ENCODE results near the gene BRMS1.

BRMS1 gene

DNA sequence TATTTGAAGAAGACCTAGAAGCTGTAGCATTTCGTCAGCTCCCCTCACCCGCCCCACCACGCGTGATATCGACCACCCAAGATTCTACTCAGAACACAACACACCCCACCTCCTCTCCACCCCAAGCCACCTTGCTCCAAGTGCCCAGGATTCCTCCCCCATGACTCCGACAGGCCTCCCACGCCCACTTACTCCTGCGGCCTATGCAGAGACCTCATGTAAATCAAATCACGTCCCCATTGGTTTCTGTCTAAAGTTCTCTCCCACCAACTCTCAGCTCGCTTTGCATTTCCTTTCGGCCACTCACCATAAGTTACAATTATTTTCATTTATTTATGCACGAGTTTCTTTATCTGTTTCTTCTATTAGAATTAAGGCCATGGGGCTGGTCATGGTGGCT, 42.2 kb downstream of the BRMS1 start:
- DNase-seq: no peak

DNA sequence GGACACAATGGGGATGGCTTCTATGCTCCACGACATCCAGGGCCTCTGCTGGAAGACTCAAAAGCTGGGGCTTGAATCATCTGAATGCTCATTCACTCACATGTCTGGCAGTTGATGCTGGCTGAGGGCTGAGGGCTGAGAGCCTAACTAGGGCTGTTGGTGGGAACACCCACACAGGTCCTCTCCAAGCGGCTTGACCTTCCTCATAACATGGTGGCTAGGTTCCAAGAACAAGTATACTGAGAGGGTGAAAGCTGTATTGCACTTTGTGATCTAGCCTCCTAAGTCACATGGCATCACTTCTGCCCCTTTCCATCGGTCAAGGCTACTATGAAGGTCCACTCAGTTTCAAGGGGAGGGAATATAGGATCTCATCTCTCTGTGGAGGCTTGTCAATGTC, 45.7 kb downstream of the BRMS1 start:
- no peak for DNase-seq

DNA sequence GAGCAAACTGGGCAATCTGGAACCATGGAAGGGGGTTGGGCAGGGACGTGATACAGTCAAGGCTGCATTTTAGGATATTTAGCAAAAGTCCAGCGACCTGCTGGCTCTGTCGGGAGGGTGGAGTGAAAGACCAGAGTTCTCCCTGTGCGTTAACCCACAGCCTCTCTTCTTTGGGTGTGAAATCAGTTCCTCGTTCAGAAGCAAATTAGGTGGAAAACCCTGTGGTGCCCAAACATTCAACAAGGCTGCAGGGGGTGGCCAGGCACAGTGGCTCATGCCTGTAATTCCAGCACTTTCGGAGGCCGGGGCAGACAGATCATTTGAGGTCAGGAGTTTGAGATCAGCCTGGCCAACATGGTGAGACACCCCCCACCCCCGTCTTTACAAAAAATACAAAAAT, 47.3 kb downstream of the BRMS1 start:
- DNase-seq: no peak

DNA sequence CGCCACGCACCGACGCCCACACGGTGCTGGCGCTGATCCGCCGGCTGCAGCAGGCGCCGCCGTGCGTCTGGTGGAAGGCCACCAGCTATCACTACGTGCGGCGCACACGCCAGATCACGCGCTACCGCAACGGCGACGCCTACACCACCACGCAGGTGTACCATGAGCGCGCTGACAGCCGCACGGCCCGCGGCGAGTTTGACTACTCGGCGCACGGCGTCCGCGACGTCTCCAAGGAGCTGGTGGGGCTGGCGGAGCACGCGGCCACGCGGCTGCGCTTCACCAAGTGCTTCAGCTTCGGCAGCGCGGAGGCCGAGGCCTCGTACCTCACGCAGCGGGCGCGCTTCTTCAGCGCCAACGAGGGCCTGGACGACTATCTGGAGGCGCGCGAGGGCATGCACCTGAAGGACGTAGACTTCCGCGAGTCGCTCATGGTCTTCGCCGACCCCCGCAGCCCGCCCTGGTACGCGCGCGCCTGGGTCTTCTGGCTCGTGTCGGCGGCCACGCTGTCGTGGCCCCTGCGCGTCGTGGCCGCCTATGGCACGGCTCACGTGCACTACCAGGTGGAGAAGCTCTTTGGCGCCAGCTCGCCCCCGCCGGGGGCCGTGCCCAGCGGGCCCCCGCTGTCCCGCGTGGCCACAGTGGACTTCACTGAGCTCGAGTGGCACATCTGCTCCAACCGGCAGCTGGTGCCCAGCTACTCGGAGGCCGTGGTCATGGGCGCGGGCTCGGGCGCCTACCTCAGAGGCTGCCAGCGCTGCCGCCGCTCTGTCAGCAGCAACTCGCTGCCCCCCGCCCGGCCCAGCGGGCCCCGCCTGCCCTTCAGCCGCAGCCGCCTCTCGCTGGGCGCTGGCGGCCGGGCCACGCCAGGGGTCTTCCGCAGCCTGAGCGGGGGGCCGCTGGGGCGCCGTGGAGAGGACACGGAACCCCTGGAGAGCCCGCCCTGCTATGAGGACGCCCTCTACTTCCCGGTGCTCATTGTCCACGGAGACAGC, 50.0 kb downstream of the BRMS1 start:
- no peak for DNase-seq

DNA sequence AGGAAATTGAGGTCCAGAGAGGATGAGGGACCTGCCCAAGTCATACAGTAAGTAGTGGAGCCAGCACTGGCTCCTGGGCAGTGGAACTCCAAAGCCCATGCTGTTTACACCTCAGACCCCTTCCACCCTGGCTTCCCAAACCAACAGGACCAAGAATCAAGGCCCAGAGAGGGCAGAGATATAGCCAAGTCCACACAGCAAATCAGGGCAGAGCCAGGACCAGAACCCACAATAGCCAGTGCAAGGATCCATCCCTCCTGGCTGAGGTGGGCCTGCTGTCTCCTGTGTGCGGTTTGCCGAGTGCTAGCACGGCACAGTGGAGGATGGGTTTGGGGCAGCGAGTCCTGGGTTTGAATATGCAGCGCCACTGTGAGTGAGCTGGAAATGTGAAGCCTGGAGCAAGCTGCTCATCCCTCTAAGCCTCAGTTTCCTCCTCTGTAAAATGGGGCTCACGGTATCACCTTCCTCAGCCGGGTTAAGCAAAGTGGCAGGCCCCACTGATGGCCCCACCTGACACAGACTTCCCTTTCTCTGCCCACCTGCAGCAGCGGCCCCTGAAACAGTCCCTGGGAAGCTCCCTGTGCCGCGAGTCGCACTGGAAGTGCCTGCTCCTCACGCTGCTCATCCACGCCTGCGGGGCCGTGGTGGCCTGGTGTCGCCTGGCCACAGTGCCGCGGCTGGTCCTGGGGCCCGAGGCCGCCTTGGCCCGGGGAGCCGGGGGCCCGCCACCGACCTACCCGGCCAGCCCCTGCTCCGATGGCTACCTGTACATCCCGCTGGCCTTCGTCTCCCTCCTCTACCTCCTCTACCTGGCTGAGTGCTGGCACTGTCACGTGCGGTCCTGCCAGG, 50.9 kb downstream of the BRMS1 start:
- DNase-seq: no peak

DNA sequence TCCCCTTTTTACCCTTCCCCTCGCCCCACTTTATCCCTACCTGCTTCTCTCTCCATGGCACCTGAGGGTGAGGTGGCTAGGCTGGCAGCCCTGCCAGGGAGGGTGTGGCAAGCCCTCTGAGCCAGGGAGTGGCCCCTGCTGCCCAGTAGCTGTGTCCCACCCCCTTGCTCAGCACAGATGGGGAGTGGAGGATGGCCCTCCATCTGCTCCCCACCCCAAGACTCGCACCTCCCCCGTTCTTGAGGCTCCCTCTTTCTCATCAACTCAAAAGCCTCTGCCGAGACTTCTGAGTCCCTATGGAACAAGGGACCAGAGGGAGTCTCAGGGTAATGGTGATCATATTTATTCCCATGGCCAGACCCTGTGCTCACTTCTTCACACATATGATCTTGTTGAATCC, 51.6 kb downstream of the BRMS1 start:
- no peak for DNase-seq

DNA sequence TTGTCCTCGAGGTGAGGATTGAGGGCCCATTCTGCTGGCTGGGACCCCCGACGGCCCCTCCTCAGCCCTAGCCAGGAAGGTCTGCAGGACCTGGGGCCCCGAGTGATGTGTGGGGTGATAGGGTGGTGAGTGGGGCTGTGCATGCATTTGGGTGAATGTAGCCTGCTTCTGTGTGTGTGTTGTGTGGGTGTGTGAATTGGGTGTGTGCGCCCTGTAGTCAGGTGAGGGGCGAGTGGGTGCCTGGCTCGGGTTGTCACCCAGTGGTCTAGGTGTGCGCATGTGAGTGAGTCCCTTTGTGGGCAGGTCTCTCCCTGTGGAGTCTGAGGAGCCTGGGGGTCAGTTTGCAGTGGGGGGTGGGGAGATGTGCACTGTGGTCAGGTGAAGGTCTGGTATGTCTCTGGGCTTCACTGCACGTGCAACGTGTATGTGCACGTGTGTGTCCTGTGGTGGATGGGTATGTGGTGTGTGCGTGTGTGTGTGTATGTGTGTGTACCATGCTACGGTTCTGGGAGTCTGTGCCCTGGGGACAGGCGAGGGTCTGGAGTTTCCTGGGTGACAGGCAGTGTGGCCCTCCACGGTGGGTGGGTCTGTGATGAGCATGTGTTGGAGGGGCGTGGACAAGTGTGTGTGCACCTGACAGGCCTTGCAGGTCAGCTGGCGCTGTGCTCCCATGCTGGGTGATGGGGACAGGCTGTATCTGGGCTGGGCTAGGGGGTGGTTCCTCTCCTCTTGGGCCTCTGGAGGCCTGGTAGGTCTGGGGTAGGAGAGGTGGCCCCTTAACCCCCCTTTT, 52.2 kb downstream of the BRMS1 start:
- no peak for DNase-seq

DNA sequence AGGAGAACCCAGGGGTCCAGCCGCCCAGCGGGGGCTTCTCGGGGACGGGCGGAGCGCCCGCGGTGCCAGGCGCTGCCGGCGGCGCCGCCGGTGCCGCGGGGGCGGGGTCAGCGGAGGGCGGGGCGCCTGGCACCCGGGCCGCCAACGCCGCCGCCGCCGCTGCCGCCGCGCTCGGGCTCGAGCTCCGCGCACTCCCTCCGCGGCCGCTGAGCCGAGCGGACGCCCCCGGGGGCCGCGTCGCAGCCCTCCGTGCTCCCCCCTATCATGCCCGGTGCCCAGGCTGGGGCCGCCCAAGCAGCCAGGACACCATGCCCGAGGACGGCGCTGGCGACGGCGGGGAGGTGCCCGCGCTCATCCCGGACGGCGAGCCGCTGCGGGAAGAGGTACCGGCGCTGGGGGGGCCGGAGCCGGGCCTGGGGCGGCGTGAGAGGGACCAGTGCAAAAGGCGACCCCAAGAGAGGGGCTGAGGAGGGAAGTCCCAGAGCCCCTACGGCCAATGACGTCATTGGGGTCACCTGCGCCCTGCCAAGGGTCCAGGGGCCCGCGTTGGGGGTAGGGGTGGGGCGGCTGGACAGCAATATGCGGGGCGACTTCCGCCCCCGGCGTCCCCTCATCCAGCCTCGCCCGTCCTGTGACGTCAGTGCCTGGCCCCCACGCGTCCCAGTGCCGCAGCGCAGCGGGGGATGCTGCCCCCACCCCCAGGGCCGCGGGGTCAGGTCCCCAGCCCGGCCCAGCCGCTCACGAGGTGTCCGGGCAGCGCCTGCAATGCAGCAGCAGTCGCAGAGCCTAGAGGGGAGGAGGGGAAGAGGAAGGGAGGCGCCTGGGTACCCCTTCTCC, 53.0 kb downstream of the BRMS1 start, which contains the start of gene TMEM151A:
Gene TMEM151A (plus strand): TSS at position 189 of the 837 bp plus-strand sequence. CDS start 120 bp downstream, at position 309.
- no peak for DNase-seq

DNA sequence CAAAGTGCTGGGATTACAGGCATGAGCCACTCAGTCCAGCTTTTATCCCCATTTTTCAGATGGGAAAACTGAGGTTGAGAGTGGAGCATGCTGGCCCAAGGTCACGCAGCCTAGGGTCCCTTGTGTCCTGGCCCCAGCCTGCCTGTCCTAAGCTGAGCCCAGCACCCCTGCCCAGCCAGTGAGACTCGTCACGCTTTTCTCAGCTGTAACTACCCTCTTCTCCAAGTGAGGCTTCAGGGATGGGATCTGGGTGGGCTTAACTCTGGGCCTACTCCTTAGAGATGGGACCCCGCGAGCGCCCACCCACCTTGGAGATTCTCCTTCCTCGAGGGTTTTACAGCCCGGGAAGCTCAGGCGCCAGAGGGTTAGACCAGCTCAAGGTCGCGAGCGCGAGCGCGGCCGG, 53.6 kb downstream of the BRMS1 start:
- no peak for DNase-seq

DNA sequence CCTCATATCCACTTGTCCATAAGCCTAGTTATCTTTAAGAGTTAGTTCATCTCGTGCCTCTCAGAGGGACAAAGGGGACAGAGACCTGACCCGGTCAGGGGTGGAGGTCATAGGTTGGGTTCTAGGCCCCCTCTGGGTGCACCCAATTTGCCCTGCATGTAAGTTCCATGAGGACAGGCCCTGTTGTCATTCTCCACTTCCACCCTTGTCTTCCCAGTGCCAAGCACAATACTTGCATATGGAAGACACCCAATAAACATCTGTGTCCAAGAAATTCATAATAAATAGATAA, 54.6 kb downstream of the BRMS1 start:
- DNase-seq: no peak

DNA sequence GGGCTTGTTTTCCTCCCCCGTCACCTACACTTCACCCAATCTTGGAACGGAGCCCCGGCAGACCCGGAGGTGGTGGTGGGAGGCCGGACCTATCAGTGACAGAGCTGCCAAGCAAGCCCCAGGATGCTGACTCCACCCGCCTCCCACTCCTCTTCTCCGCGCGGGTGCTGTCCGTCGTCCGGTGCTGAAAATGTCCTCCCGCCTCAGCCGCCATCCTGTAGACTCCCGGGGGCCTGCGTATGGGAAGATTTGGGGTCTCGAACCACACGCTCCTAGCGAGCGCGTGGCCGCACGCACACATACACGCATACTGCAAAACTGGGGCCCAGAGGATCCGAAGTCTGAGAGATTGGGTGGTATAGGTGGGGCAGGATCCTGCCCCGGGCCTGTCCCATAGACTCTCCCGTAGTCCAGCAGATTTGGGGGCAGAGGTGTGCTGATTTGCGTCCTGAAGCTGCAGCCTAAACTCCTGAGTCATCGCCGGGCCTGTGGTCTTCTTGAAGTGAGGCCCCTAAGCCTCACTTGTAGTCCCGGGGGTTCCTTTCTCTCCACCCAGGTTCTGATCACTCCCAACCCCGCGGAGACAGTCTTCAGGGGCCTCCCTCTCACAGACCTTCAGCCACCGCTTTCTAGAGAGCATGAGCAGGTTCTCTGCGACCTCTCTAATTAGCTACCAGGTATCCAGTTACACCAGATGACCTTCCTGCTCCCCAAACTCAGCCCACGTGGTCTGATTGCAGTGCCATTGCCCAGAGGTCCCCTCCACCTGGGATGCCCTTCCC, 55.2 kb downstream of the BRMS1 start:
- DNase-seq: no peak

DNA sequence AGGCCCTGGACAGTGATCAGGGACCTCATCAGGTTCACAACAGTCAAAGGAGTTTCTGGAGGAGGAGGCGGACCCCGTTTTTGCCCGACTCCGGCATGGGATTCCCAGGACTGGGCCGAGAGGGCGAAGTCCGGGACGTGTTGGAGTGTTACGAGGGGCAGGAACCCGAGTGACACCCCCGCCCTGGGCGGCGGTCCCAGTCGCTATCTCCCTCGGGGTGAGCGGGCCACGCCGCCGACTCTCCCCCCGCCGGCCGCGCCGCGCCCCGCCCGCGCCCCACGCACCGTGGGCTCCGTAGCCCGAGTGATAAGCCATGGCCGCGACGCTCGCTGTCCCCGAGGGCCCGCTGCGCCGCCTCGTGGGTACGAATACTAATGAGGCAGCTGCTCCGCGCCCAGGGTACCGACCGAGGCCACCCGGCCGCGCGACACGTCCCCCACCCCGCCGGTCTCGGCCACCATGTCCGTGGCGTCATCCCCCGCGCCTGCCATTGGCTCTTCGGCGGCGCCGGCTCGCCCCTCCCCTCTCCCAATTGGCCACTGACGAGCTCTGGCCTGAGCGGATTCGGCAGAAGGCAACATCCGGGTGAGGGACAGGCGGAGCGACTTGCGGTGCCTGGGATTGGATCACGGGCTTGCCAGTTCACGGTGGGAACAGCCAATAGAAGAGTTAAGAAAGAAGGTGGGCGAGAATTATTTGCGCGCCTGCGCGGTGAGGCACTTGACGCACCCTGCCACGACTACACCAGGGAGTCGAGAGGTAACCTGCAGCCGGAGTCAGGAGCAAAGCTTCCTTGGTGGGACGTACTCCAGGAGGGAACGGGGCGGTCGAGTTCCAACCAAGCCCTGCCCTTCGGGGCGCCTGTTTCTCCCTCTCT, 56.0 kb downstream of the BRMS1 start, which contains the start of gene YIF1A:
Gene YIF1A (minus strand): TSS at position 473 of the 877 bp plus-strand sequence. CDS start 158 bp downstream, at position 315.
- peak; percentile 96 for DNase-seq

DNA sequence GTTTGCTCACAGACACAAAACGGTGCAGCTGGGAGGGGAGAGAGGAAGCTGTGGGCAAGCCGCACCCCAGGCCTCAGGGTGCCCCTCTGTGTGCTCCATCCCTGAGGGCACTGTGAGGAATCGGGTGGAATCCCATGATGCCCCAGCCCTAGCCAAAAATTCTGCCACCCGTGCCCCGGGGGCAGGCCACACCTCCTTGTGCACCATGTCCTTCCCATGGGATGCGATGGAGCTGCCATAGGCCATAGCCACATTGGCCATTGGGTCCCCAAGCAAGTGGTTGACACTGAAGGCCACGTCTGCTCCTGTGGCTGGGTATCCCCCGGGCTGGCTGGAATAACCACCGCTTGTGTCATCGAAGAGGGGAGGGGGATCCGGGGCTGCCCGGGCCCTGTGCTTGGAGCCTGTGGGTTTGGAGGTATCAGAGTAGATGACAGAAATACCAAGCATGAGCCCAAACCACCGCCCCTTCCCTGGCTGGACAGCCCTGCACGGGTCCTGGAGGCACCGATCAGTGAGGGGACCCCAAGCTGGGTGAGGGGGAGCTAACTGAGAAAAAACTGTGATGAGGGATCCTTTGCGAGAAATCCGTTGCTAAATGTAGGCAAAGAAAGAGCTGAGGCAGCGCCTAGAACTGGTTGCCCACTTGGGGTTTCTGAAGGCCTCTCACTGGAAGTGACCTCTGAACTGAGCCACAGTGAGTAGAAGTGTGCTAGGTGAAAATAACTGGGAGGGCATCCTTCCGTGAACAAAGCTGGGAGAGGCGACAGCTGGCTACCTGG, 56.8 kb downstream of the BRMS1 start:
- DNase-seq: no peak
